ENCODE measurements around the gene KCNJ18.
"Not testable (repeated sequence)": the region's sequence is repeated elsewhere in the genome, so short reads cannot be mapped to it uniquely, and the experiment has no call there.

The KCNJ18 gene

GRCh38 chr17:21686165-21687015 is 5.9 kb upstream of the KCNJ18 start:
- no peak for DNase-seq

GRCh38 chr17:21687136-21687953 is 5.0 kb upstream of the KCNJ18 start:
- no peak for DNase-seq

GRCh38 chr17:21688293-21688949 is 3.9 kb upstream of the KCNJ18 start:
- DNase-seq = no peak

GRCh38 chr17:21689604-21690003 is 2.7 kb upstream of the KCNJ18 start:
- no peak for DNase-seq

- DNase-seq = not testable (repeated sequence)
These were observed 1.5 kb upstream of the KCNJ18 start for GRCh38 chr17:21690811-21691210.

GRCh38 chr17:21691481-21691880 is 842 bp upstream of the KCNJ18 start:
- DNase-seq = not testable (repeated sequence)

- not testable (repeated sequence) for DNase-seq
These were observed 362 bp downstream of the KCNJ18 start for GRCh38 chr17:21692704-21693065.

- not testable (repeated sequence) for DNase-seq
These were observed 1.1 kb downstream of the KCNJ18 start for GRCh38 chr17:21693391-21693796.

- not testable (repeated sequence) for DNase-seq
These were observed 1.6 kb downstream of the KCNJ18 start for GRCh38 chr17:21693937-21694336.

GRCh38 chr17:21696227-21696626 is 3.9 kb downstream of the KCNJ18 start:
- DNase-seq = not testable (repeated sequence)

GRCh38 chr17:21696842-21697507 is 4.7 kb downstream of the KCNJ18 start:
- not testable (repeated sequence) for DNase-seq

- DNase-seq = not testable (repeated sequence)
These were observed 5.2 kb downstream of the KCNJ18 start for GRCh38 chr17:21697508-21697860.

GRCh38 chr17:21698437-21699075 is 6.2 kb downstream of the KCNJ18 start:
- DNase-seq = not testable (repeated sequence)

- not testable (repeated sequence) for DNase-seq
These were observed 6.8 kb downstream of the KCNJ18 start for GRCh38 chr17:21699124-21699523.

- not testable (repeated sequence) for DNase-seq
These were observed 7.4 kb downstream of the KCNJ18 start for GRCh38 chr17:21699573-21700236.

GRCh38 chr17:21701090-21701489 is 8.8 kb downstream of the KCNJ18 start:
- not testable (repeated sequence) for DNase-seq

- not testable (repeated sequence) for DNase-seq
These were observed 9.7 kb downstream of the KCNJ18 start for GRCh38 chr17:21702029-21702428.

GRCh38 chr17:21702521-21702920 is 10.2 kb downstream of the KCNJ18 start:
- DNase-seq = not testable (repeated sequence)

- DNase-seq = not testable (repeated sequence)
These were observed 10.8 kb downstream of the KCNJ18 start for GRCh38 chr17:21702940-21703640.

GRCh38 chr17:21703891-21704872 is 11.9 kb downstream of the KCNJ18 start:
- DNase-seq = not testable (repeated sequence)

All from NCI-H1436 treated with DMSO at 0.1 percent for 48 hours (cell line).